A549 (cell line): Measurements from ENCODE around the gene ARIH1. TPM values are rescaled to one million over a fixed set of nuclear protein-coding genes. Genes with fewer than 3 reads are reported as not detected.

Experiments used
- ATAC-seq, 2 experiments: fragments of 200-7000 bp in 1 of 2; fragments of >200 bp in 1 of 2; cut with Nextera tagmentation in 1 of 2; cut with Tn5 transposase in 1 of 2; 3 replicates each; pipeline versions ENCODE4 v1.8.0 to v1.9.1; 2018 to 2020; ENCODE audit warnings: mild to moderate bottlenecking in 1 of 2, moderate library complexity in 1 of 2
- CTCF ChIA-PET: fragments of 300-600 bp; sonication (Branson Sonifier 250); formaldehyde crosslinking; extraction: SDS; loops from one replicate; lab custom pipeline; 2021; ENCODE audit warnings: antibody characterized with exemption, inconsistent platforms; lab: Yijun Ruan, JAX
- POLR2A ChIA-PET: fragments of 350-600 bp; formaldehyde crosslinking; extraction: SDS; loops from one replicate; lab custom pipeline; 2021; ENCODE audit warnings: antibody characterized with exemption, inconsistent platforms; lab: Yijun Ruan, JAX
- DNase-seq, 2 experiments: peaks; one replicate each; pipeline versions ENCODE4 v3.0.0 to v3.0.0-alpha.2; 2011 to 2016; ENCODE audit warnings: low read depth in 1 of 2, low spot score in 1 of 2
- FAIRE-seq: peaks from 2 replicates; lab custom pipeline; 2011; peaks lifted over from hg19 to GRCh38; lab: Jason Lieb, UNC
- H3K27ac ChIP-seq, 2 experiments: fragments of >200 bp; sonication (Bioruptor Twin); formaldehyde crosslinking; 3 replicates each; pipeline ENCODE4 v1.5.1; 2016 to 2017
- H3K4me1 ChIP-seq: fragments of >200 bp; sonication (Bioruptor Twin); formaldehyde crosslinking; 3 replicates; pipeline ENCODE4 v1.6.1; 2016
- H3K4me2 ChIP-seq: fragments of >200 bp; sonication (Bioruptor Twin); formaldehyde crosslinking; 3 replicates; pipeline ENCODE4 v1.6.1; 2016
- H3K4me3 ChIP-seq: fragments of >200 bp; sonication (Bioruptor Twin); formaldehyde crosslinking; 3 replicates; pipeline ENCODE4 v1.5.1; 2016
- H3K9me3 ChIP-seq: fragments of >200 bp; sonication (Bioruptor Twin); formaldehyde crosslinking; 3 replicates; pipeline ENCODE4 v1.6.1; 2016
- BHLHE40 ChIP-seq: IDR thresholded peaks from 2 replicates; pipeline ENCODE4 v1.6.1; 2012; ENCODE audit warnings: low read depth, low read length, inconsistent platforms
- CBX8 ChIP-seq: fragments of 200-600 bp; sonication (generic); IDR thresholded peaks from 2 replicates; pipeline ENCODE4 v1.6.1; 2016
- CHD4 ChIP-seq: fragments of 200-600 bp; sonication (generic); IDR thresholded peaks from 2 replicates; pipeline ENCODE4 v1.6.1; 2016; ENCODE audit warnings: antibody characterized with exemption, mild to moderate bottlenecking, borderline replicate concordance
- EHMT2 ChIP-seq: fragments of 200-600 bp; sonication (generic); IDR thresholded peaks from 2 replicates; pipeline ENCODE4 v1.6.1; 2016; ENCODE audit warnings: antibody characterized with exemption, low read depth, mild to moderate bottlenecking, moderate library complexity
- ESRRA ChIP-seq: fragments of 150-350 bp; IDR thresholded peaks from 2 replicates; pipeline ENCODE4 v1.6.1; 2014; ENCODE audit warnings: mild to moderate bottlenecking, low read length, borderline replicate concordance
- FOSL2 ChIP-seq, 2 experiments: fragments of 450-650 bp in 1 of 2; fragments of >200 bp in 1 of 2; sonication (Bioruptor Twin) in 1 of 2; formaldehyde crosslinking; IDR thresholded peaks; 2 replicates each; pipeline versions ENCODE4 v1.5.0 to v1.6.1; 2016 to 2020; ENCODE audit warnings: mild to moderate bottlenecking in 1 of 2, moderate library complexity in 1 of 2
- FOXS1 ChIP-seq: fragments of 250-450 bp; sonication (Bioruptor Pico); IDR thresholded peaks from 2 replicates; pipeline ENCODE4 v1.5.0; 2020; ENCODE audit warnings: mild to moderate bottlenecking, moderate library complexity
- GATA3 ChIP-seq: IDR thresholded peaks from 2 replicates; pipeline ENCODE4 v1.6.1; 2012; ENCODE audit warnings: borderline replicate concordance
- HOXA7 ChIP-seq: fragments of 250-450 bp; sonication (Bioruptor Pico); IDR thresholded peaks from 2 replicates; pipeline ENCODE4 v1.5.0; 2020; ENCODE audit warnings: mild to moderate bottlenecking, moderate library complexity
- HOXB5 ChIP-seq: fragments of 250-450 bp; sonication (Bioruptor Pico); IDR thresholded peaks from 2 replicates; pipeline ENCODE4 v1.5.0; 2020; ENCODE audit warnings: mild to moderate bottlenecking, moderate library complexity
- JUN ChIP-seq, 2 experiments: fragments of >200 bp; sonication (Bioruptor Twin); formaldehyde crosslinking; IDR thresholded peaks; 2 replicates in 1 of 2; 3 replicates in 1 of 2; pipeline ENCODE4 v1.6.1; 2016 to 2017
- JUNB ChIP-seq: fragments of >200 bp; sonication (Bioruptor Twin); formaldehyde crosslinking; IDR thresholded peaks from 2 replicates; pipeline ENCODE4 v1.6.1; 2016
- KDM1A ChIP-seq: fragments of 200-600 bp; sonication (generic); IDR thresholded peaks from 2 replicates; pipeline ENCODE4 v1.6.1; 2016; ENCODE audit warnings: low read depth, mild to moderate bottlenecking
- MAFK ChIP-seq: fragments of 450-650 bp; IDR thresholded peaks from 2 replicates; pipeline ENCODE4 v1.6.1; 2014; ENCODE audit not compliant: partially characterized antibody
- RAD21 ChIP-seq, 2 experiments: fragments of >200 bp in 1 of 2; sonication (Bioruptor Twin) in 1 of 2; formaldehyde crosslinking in 1 of 2; IDR thresholded peaks in 1 of 2; conservative IDR thresholded peaks in 1 of 2; 2 replicates in 1 of 2; 3 replicates in 1 of 2; pipeline ENCODE4 v1.6.1; 2012 to 2018; ENCODE audit warnings: inconsistent platforms in 1 of 2
- RARB ChIP-seq: fragments of 250-450 bp; sonication (Bioruptor Pico); IDR thresholded peaks from 2 replicates; pipeline ENCODE4 v1.8.0; 2021; ENCODE audit warnings: mild to moderate bottlenecking, moderate library complexity
- RCOR1 ChIP-seq: fragments of 150-350 bp; IDR thresholded peaks from 2 replicates; pipeline ENCODE4 v1.6.1; 2014; ENCODE audit warnings: antibody characterized with exemption, low read length, low read depth
- RFX5 ChIP-seq: fragments of 450-650 bp; IDR thresholded peaks from 2 replicates; pipeline ENCODE4 v1.7.1; 2014; ENCODE audit warnings: antibody characterized with exemption, mild to moderate bottlenecking, moderate library complexity
- RNF2 ChIP-seq: fragments of 200-600 bp; sonication (generic); IDR thresholded peaks from 2 replicates; pipeline ENCODE4 v1.6.1; 2016; ENCODE audit warnings: low read depth, mild to moderate bottlenecking, antibody characterized with exemption, moderate library complexity, borderline replicate concordance
- SREBF2 ChIP-seq: fragments of 450-650 bp; IDR thresholded peaks from 2 replicates; pipeline ENCODE4 v1.6.1; 2014; ENCODE audit warnings: mild to moderate bottlenecking, moderate library complexity
- ZFP36 ChIP-seq: fragments of 450-650 bp; IDR thresholded peaks from 2 replicates; pipeline ENCODE4 v1.6.1; 2014; ENCODE audit warnings: borderline replicate concordance; ENCODE audit not compliant: partially characterized antibody
- ZSCAN20 ChIP-seq: fragments of 250-450 bp; sonication (Bioruptor Pico); IDR thresholded peaks from 2 replicates; pipeline ENCODE4 v1.8.0; 2022; ENCODE audit warnings: mild to moderate bottlenecking, moderate library complexity
- WGBS: methylation state at CpG from one replicate; pipeline ENCODE4 v1.1.6; 2017; ENCODE audit errors: missing lambda C conversion rate; 5-methylcytosine and 5-hydroxymethylcytosine counted together
- polyA plus RNA-seq, 4 experiments: library from polyadenylated mRNA; depleted of rRNA in 3 of 4; stranded (reverse); fragments of >200 nt; fragmentation: RNase III in 1 of 4; extraction: RNeasy Plus Mini Kit Qiagen cat#74134 plus additional on column Dnase treatment in 1 of 4; gene quantifications; 2 replicates in 3 of 4; 3 replicates in 1 of 4; pipeline ENCODE4 v1.2.3, GENCODE V29; 2011 to 2017
- TF ChIP-seq, protein P1 (sequence below): IDR thresholded peaks from 2 replicates; pipeline ENCODE4 v1.6.1; 2012
- TF ChIP-seq, protein P2 (sequence below): IDR thresholded peaks from 2 replicates; pipeline ENCODE4 v1.6.1; 2012; ENCODE audit warnings: low read depth, borderline replicate concordance
- TF ChIP-seq, protein P3 (sequence below): fragments of >200 bp; sonication (Bioruptor Twin); formaldehyde crosslinking; IDR thresholded peaks from 3 replicates; pipeline ENCODE4 v1.5.1; 2016
- TF ChIP-seq, protein P4 (sequence below): fragments of 250-450 bp; sonication (Bioruptor Pico); IDR thresholded peaks from 2 replicates; pipeline ENCODE4 v1.5.0; 2020; ENCODE audit warnings: low read depth, mild to moderate bottlenecking, moderate library complexity
- TF ChIP-seq, protein P5 (sequence below): fragments of 150-350 bp; IDR thresholded peaks from 2 replicates; pipeline ENCODE4 v1.6.1; 2014; ENCODE audit warnings: low read depth, mild to moderate bottlenecking, low read length

ARIH1 gene
- polyA plus RNA-seq, 2 of the 4 experiments (the other 2 are of a cell fraction): 92.6 to 127 TPM

DNA sequence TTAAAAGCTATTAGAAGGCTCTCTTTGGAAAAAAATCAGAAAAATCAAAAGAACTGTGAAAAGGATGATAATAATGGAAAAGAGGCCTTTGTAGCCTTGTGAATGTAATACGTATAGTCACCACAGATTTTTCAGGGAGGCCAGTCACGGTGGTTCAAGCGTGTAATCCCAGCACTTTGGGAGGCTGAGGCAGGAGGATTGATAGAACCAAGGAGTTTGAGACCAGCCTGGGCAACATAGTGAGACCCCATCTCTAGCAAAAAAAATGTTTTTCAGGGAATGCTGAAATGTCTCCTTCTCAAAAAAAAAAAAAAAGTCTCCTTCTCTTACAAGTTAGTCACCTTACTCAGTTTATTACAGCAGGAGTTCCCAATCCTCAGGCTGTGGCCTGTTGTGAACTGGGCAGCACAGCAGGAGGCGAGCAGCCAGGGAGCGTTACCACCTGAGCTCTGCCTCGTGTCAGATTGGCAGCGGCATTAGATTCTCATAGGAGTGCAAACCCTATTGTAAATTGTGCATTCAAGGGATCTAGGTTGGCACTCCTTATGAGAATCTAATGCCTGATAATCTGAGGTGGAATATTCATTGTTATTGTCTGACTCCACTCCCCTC, 15.9 kb downstream of the ARIH1 start:
- Histone ChIP-seq H3K27ac (no peak overlapping the region), H3K4me2 (no peak overlapping the region), H3K4me3 (no peak overlapping the region), H3K4me1 (peaks cover 70% of the 10 kb centered on the region)
- FAIRE-seq (no peak), ATAC-seq (no peak; a peak in 1 of 6 replicates)
- TF ChIP-seq, protein P1, sequence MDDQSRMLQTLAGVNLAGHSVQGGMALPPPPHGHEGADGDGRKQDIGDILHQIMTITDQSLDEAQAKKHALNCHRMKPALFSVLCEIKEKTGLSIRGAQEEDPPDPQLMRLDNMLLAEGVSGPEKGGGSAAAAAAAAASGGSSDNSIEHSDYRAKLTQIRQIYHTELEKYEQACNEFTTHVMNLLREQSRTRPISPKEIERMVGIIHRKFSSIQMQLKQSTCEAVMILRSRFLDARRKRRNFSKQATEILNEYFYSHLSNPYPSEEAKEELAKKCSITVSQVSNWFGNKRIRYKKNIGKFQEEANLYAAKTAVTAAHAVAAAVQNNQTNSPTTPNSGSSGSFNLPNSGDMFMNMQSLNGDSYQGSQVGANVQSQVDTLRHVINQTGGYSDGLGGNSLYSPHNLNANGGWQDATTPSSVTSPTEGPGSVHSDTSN: no peak
- no peak for TF ChIP-seq RARB (CRISPR knock-in tag)
- TF ChIP-seq, protein P2, sequence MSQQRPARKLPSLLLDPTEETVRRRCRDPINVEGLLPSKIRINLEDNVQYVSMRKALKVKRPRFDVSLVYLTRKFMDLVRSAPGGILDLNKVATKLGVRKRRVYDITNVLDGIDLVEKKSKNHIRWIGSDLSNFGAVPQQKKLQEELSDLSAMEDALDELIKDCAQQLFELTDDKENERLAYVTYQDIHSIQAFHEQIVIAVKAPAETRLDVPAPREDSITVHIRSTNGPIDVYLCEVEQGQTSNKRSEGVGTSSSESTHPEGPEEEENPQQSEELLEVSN: no peak
- TF ChIP-seq CHD4: no peak
- no peak for TF ChIP-seq FOXS1
- no peak for TF ChIP-seq ZSCAN20 (CRISPR knock-in tag)
- TF ChIP-seq KDM1A: no peak
- TF ChIP-seq RCOR1: no peak
- TF ChIP-seq CBX8: no peak
- TF ChIP-seq HOXB5: no peak
- no peak for TF ChIP-seq JUN (IDR thresholded peaks at IDR 0.05)
- TF ChIP-seq ZFP36: no peak
- TF ChIP-seq EHMT2: no peak
- TF ChIP-seq, all 56 proteins: peak for 0
- no peak for DNase-seq
- 95% methylated on average over 7 of the region's 7 CpGs for WGBS
- POLR2A ChIA-PET: no interaction called here
- CTCF ChIA-PET: interaction anchor here (0.6 to 1.5 kb wide), 5 partner anchors 10 to 578 kb away, joined by 3 to 6 read pairs (median 3); no protein-coding TSS in a partner anchor
- H3K9me3 ChIP-seq: no peaks in the 10 kb centered on the region

DNA sequence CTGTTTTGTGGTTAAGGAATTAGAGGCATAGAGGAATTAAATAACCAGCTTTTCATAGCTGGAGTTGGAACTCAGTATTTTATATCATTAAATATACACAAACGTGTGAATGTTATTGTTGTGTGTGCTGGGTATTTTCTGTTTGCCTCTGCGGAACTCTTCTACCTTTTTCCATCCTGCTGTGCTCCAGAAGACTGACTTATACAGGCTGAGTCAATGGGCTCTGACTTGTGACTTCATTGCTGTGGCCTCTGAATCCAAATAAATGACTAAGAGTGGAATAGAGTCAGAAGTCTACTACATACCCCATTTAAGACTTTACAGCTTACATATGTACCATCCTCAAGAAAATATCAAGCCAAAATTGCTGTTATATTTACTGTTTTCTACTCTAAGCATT, 17.6 kb downstream of the ARIH1 start:
- ChIA-PET CTCF (interaction anchor here (0.8 to 2.1 kb wide), 6 partner anchors 9 to 18 kb away, joined by 3 to 6 read pairs (median 4); no protein-coding TSS in a partner anchor), POLR2A (no interaction called here)
- H3K27ac ChIP-seq: no peak overlapping the region
- H3K4me2 ChIP-seq: peak overlapping the region; percentile 60
- peaks cover 73% of the 10 kb centered on the region for H3K4me1 ChIP-seq
- no peak overlapping the region for H3K4me3 ChIP-seq
- no peaks in the 10 kb centered on the region for H3K9me3 ChIP-seq
- TF ChIP-seq GATA3: no peak
- no peak for TF ChIP-seq CBX8
- no peak for TF ChIP-seq HOXA7 (CRISPR knock-in tag)
- TF ChIP-seq, protein P3, sequence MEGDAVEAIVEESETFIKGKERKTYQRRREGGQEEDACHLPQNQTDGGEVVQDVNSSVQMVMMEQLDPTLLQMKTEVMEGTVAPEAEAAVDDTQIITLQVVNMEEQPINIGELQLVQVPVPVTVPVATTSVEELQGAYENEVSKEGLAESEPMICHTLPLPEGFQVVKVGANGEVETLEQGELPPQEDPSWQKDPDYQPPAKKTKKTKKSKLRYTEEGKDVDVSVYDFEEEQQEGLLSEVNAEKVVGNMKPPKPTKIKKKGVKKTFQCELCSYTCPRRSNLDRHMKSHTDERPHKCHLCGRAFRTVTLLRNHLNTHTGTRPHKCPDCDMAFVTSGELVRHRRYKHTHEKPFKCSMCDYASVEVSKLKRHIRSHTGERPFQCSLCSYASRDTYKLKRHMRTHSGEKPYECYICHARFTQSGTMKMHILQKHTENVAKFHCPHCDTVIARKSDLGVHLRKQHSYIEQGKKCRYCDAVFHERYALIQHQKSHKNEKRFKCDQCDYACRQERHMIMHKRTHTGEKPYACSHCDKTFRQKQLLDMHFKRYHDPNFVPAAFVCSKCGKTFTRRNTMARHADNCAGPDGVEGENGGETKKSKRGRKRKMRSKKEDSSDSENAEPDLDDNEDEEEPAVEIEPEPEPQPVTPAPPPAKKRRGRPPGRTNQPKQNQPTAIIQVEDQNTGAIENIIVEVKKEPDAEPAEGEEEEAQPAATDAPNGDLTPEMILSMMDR: no peak
- no peak for TF ChIP-seq RNF2
- TF ChIP-seq ZSCAN20 (CRISPR knock-in tag): no peak
- no peak for TF ChIP-seq ESRRA
- no peak for TF ChIP-seq BHLHE40
- TF ChIP-seq MAFK: no peak
- TF ChIP-seq, protein P4, sequence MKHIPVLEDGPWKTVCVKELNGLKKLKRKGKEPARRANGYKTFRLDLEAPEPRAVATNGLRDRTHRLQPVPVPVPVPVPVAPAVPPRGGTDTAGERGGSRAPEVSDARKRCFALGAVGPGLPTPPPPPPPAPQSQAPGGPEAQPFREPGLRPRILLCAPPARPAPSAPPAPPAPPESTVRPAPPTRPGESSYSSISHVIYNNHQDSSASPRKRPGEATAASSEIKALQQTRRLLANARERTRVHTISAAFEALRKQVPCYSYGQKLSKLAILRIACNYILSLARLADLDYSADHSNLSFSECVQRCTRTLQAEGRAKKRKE (CRISPR knock-in tag): no peak
- TF ChIP-seq, protein P5, sequence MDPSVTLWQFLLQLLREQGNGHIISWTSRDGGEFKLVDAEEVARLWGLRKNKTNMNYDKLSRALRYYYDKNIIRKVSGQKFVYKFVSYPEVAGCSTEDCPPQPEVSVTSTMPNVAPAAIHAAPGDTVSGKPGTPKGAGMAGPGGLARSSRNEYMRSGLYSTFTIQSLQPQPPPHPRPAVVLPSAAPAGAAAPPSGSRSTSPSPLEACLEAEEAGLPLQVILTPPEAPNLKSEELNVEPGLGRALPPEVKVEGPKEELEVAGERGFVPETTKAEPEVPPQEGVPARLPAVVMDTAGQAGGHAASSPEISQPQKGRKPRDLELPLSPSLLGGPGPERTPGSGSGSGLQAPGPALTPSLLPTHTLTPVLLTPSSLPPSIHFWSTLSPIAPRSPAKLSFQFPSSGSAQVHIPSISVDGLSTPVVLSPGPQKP: no peak
- TF ChIP-seq RFX5: no peak
- no peak for TF ChIP-seq SREBF2
- TF ChIP-seq RAD21 (conservative IDR thresholded peaks at IDR 0.05 in 1 of 2, IDR thresholded peaks at IDR 0.05 in 1 of 2): no peak
- no peak for TF ChIP-seq FOSL2 (IDR thresholded peaks at IDR 0.05)
- TF ChIP-seq FOSL2 (CRISPR knock-in tag; IDR thresholded peaks at IDR 0.05): peak; percentile 56
- TF ChIP-seq JUNB: 0 out of 2 replicates have a peak, but pooled peaks have one; percentile 35
- TF ChIP-seq, all 56 proteins: peak for 2
- peak; percentile 43 to 46 for DNase-seq
- no peak for FAIRE-seq
- peak; percentile 68 to 85; a peak in 4 of 6 replicates for ATAC-seq
- 1% methylated on average over 2 of the region's 2 CpGs for WGBS
